Fibroblast of villous mesenchyme (primary cell): Measurements from ENCODE around the gene STXBP6. TPM values are rescaled to one million over a fixed set of nuclear protein-coding genes. Genes with fewer than 3 reads are reported as not detected.

ENCODE experiments used
- DNase-seq: peaks from one replicate; pipeline ENCODE4 v3.0.0-alpha.2; 2010; ENCODE audit warnings: low read depth
- H3K4me3 ChIP-seq: 2 replicates; pipeline ENCODE4 v1.5.1; 2011; ENCODE audit warnings: low read depth, mild to moderate bottlenecking, low read length
- CTCF ChIP-seq: IDR thresholded peaks from 2 replicates; pipeline ENCODE4 v1.5.1; 2012; ENCODE audit warnings: low read depth, mild to moderate bottlenecking, low read length; ENCODE audit not compliant: insufficient read depth
- total RNA-seq: library from RNA; depleted of rRNA; stranded (reverse); fragments of >200 nt; gene quantifications from 2 replicates; pipeline ENCODE4 v1.2.3, GENCODE V29; 2012

STXBP6 gene
- total RNA-seq, 1 donor = 4.7 TPM

GRCh38 chr14:24818823-24819341, 231.1 kb downstream of the STXBP6 start:
- no peak for DNase-seq
- no peak for TF ChIP-seq CTCF
- no peak overlapping the region for H3K4me3 ChIP-seq

DNA sequence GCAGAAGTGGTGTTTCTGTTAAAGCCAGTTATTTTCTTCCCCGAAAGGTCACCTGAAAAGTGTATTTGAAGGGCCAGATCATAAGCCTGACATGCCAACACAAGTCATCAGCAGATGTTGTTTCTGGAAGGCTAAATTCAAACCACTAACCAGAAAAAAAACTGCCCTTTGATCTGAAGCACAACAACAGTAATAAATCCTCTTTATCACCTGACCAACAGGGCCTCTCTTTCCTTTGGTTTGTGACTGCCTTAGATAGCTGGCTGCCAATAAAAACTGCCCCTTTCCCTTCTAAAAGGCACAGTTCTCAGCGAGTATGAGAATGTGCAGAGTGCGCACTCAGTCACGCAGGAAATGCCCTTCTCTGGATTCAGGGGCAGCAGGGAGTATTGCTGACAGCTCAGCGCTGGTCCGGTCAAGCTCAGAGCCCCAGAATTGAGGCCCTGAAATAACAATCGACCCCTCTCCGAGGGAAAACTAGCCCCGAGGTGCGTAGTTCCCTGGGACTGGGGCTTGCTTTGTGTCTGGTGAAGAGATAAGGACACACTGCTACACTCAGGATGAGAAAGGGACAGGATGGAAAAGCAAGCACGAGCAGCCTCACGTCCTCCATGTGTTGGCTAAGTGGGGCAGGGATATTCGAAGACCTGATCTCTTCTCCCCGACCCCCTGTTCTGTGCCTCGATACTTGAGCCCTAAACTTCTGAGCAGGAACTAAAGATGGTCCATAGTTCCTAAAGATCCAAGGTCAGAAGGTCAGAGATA, 231.7 kb downstream of the STXBP6 start:
- no peak for TF ChIP-seq CTCF
- H3K4me3 ChIP-seq = no peak overlapping the region
- peak; percentile 87 for DNase-seq

DNA sequence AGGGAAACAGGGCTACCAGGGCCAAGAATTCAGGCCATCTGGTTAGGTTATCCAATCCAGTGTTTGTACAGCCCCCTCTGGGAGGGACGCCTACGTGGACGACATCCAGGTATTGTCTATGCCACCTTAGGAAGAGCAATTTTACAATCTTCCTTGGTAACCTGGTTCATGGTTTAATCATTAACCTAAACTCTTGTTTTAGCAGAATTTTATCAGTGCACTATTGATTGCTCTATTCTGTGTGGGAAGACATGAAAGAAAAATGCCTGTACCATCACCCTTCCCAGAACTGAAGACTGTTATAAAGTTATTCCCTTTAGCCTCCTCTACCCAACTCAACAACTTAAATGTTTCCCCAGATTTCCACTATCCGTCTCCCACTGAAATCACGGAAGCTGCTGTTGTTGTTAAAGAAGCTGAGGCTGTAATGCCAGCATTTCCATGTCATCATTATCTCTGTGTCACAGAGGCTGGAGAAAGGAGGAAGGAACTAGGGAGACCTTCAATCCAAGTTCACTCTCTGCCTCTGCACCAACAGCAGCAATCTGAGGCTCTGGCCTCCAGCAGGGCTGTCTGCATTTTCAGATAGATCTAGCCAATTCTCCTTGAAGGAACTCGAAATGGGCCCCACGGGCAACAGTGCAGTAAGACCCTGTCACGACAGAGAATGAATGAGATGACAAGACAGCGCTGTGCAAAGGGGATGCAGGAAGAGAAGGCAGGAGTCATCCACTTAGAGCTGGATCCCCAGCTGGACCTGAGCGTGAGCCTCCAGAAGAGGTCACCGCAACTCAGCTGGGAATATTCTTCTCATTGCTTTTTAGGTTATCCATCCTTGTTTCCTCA, 232.5 kb downstream of the STXBP6 start:
- no peak overlapping the region for H3K4me3 ChIP-seq
- no peak for DNase-seq
- peak; percentile 58 for TF ChIP-seq CTCF

DNA sequence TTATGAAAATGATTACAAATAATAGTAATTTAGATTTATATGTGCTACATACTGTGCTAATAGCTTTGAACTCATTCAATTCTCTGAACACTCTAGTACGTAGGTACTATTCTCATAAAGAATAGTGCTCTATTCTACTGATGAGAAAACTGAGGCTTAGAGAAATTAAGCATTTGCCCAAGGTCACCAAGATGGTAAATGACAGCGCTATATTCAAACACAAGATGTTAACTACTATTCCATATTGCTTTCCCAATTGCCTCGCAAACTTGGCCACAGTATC, 233.1 kb downstream of the STXBP6 start:
- no peak for TF ChIP-seq CTCF
- no peak for DNase-seq
- no peak overlapping the region for H3K4me3 ChIP-seq

DNA sequence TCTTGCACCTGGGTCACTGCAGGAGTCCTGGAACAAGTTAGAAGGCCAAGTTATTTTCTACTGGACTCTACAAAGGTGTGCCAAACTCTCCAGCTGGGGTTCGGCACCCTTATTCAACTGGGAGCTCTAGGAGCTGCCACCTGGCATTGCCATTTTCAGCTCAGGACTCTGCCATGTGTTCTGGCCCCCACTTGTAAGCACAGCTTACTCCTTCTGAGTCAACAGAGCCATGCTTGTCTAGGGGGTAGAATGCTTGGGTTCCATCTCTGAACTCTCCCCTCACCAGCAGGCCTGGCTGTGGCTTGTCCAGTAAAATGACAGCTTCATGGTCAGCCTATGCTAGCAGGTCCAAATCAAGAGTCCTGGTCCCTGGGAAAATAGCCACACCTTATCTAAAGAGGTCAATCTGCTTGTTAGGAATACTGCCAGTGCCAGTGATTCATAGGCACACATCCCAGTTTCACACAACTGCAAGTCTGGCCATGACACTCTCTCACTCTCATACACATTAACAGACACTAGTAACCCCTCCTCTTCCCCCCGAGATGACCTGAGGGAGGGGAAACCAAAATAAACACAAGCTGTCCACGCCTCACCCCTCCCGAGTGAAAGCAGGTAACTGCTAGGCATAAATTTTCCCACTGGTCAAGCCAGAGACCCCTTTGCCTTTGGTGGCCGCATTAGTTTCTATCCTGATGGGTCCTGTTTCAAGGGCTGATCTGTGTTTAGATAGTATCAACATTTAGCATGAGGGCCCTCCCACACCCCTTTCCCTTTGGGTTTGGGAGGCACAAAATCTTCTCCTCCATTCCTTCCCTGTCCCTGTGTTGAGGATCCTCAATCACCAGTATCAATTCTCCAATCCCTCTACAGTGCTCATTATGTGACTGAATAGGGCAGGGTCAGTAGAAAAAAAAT, 233.7 kb downstream of the STXBP6 start:
- no peak for TF ChIP-seq CTCF
- H3K4me3 ChIP-seq = no peak overlapping the region
- DNase-seq = peak; percentile 55

GRCh38 chr14:24815543-24815942, 234.4 kb downstream of the STXBP6 start:
- no peak for DNase-seq
- no peak overlapping the region for H3K4me3 ChIP-seq
- no peak for TF ChIP-seq CTCF
